Lower leg skin (tissue), 4 donors: Measurements from ENCODE around the gene SUMO4. TPM values are rescaled to one million over a fixed set of nuclear protein-coding genes. Genes with fewer than 3 reads are reported as not detected.

ENCODE experiments used
- DNase-seq, 2 donors: peaks; one replicate each; pipeline ENCODE4 v3.0.0-alpha.2; 2019; ENCODE audit warnings: low spot score in 2 of 2
- H3K4me3 ChIP-seq: fragments of 200-600 bp; sonication (generic); 2 replicates; pipeline ENCODE4 v1.5.1; 2017; ENCODE audit warnings: mild to moderate bottlenecking, low read depth; ENCODE audit not compliant: poor library complexity, severe bottlenecking
- CTCF ChIP-seq, 3 donors: fragments of 450-650 bp; IDR thresholded peaks; one replicate each; pipeline ENCODE4 v1.5.1; 2016; ENCODE audit warnings: antibody characterized with exemption in 3 of 3, mild to moderate bottlenecking in 3 of 3, moderate library complexity in 2 of 3
- POLR2A ChIP-seq, 2 donors: fragments of 450-650 bp; IDR thresholded peaks; one replicate each; pipeline ENCODE4 v1.6.1; 2016 to 2017; ENCODE audit warnings: antibody characterized with exemption in 2 of 2, mild to moderate bottlenecking in 1 of 2, moderate library complexity in 1 of 2
- WGBS, 2 donors: methylation state at CpG; one replicate each; pipeline ENCODE4 v1.1.5; 2018; 5-methylcytosine and 5-hydroxymethylcytosine counted together
- intact Hi-C: fragments of 100-400 bp; cut with DNase I; formaldehyde crosslinking; loops from one replicate; pipeline ENCODE4 v1.15.0; 2023; ENCODE audit warnings: low total_unique reads
- total RNA-seq, 4 donors: library from RNA; depleted of rRNA; stranded (reverse); fragments of >200 nt; gene quantifications; one replicate each; pipeline ENCODE4 v1.1.0, GENCODE V29; 2016

Gene SUMO4
- total RNA-seq, 4 donors from 2014 or later: 0.25 to 1.8 (median 0.58) TPM

GRCh38 chr6:149392093-149392492, 8.0 kb upstream of the SUMO4 start:
- no peak for DNase-seq
- WGBS, 2 donors: 98 to 100% methylated on average over 6 of the region's 6 CpGs
- no peak for TF ChIP-seq CTCF (IDR thresholded peaks at IDR 0.05)
- TF ChIP-seq POLR2A (IDR thresholded peaks at IDR 0.05): no peak
- no peak overlapping the region for H3K4me3 ChIP-seq
- intact Hi-C loops: no loop called here

GRCh38 chr6:149392535-149392934, 7.5 kb upstream of the SUMO4 start:
- TF ChIP-seq CTCF (IDR thresholded peaks at IDR 0.05): no peak
- no peak for TF ChIP-seq POLR2A (IDR thresholded peaks at IDR 0.05)
- no peak overlapping the region for H3K4me3 ChIP-seq
- no peak for DNase-seq
- intact Hi-C loops: no loop called here

- intact Hi-C loops: no loop called here
- TF ChIP-seq CTCF (IDR thresholded peaks at IDR 0.05): no peak
- no peak for TF ChIP-seq POLR2A (IDR thresholded peaks at IDR 0.05)
- no peak for DNase-seq
- H3K4me3 ChIP-seq: no peak overlapping the region
Observed at GRCh38 chr6:149393002-149393679, 6.9 kb upstream of the SUMO4 start.

GRCh38 chr6:149395185-149395584, 4.9 kb upstream of the SUMO4 start:
- no peak for DNase-seq
- no peak overlapping the region for H3K4me3 ChIP-seq
- intact Hi-C loops: no loop called here
- TF ChIP-seq POLR2A (IDR thresholded peaks at IDR 0.05) (no peak), CTCF (IDR thresholded peaks at IDR 0.05) (no peak)

GRCh38 chr6:149397384-149397783, 2.7 kb upstream of the SUMO4 start:
- TF ChIP-seq CTCF (IDR thresholded peaks at IDR 0.05) (no peak), POLR2A (IDR thresholded peaks at IDR 0.05) (no peak)
- intact Hi-C loops: no loop called here
- DNase-seq: no peak
- 93 to 97% methylated on average over 6 of the region's 6 CpGs for WGBS, 2 donors
- no peak overlapping the region for H3K4me3 ChIP-seq

DNA sequence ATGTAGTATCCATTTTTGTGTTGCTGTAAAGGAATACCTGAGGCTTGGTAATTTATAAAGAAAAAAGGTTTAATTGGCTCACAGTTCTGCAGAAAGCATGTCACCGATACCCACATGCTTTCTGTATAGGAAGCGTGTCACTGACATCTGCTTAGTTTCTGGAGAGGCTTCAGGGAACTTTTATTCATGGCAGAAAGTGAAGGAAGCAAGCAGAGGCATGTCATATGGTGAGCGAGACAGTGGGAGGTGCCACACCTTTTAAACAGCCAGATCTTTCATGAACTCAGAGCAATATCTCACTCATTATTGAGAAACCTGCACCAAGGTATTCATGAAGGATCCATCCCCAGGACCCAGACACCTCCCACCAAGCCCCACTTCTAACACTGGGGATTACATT, 3.5 kb downstream of the SUMO4 start:
- no peak for TF ChIP-seq CTCF (IDR thresholded peaks at IDR 0.05)
- TF ChIP-seq POLR2A (IDR thresholded peaks at IDR 0.05): no peak
- DNase-seq: no peak
- intact Hi-C loops: no loop called here
- WGBS, 2 donors: 70 to 86% methylated on average over 3 of the region's 3 CpGs
- no peak overlapping the region for H3K4me3 ChIP-seq
